ENCODE results near the gene CLIP2. TPM values are rescaled to one million over a fixed set of nuclear protein-coding genes. Genes with fewer than 3 reads are reported as not detected.

The CLIP2 gene
- total RNA-seq, 1 donor from 2014 or later = 12.9 TPM

GRCh38 chr7:74324531-74325209 lies 35.5 kb downstream of the CLIP2 start:
- FAIRE-seq (no peak), DNase-seq (ENCODE audit: low read depth) (no peak)
- Histone ChIP-seq H3K36me3 (ENCODE audit: control insufficient read depth, insufficient read depth, low read length) (peaks cover 1% of the 10 kb centered on the region), H3K4me3 (ENCODE audit: low read depth, low read length) (no peak overlapping the region), H3K27me3 (ENCODE audit: control insufficient read depth, insufficient read depth, low read length) (no peaks in the 10 kb centered on the region)
- no peak for TF ChIP-seq CTCF (IDR thresholded peaks at IDR 0.05; ENCODE audit: insufficient read depth, low read length, severe bottlenecking)

DNA sequence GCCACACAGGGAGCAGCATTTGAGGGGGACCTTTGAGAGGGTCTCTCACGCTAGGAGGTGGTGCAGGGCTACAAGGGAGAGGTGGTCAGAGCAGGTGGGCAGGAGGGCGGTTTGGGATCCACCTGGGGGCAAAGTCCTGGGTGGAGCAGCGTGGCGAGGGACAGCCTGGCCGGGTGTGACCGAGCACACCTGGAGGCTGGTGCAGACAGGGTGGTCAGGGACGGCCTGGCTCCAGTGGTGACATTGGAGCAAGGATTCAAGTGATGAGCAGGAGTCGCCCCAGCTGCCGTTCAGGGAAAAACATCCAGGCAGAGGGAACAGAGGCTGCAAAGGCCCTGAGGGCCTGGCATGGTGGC lies 36.0 kb downstream of the CLIP2 start:
- H3K36me3 ChIP-seq (ENCODE audit: control insufficient read depth, insufficient read depth, low read length) = peaks cover 1% of the 10 kb centered on the region
- H3K4me3 ChIP-seq (ENCODE audit: low read depth, low read length) = no peak overlapping the region
- TF ChIP-seq CTCF (IDR thresholded peaks at IDR 0.05; ENCODE audit: insufficient read depth, low read length, severe bottlenecking) = no peak
- FAIRE-seq (no peak), DNase-seq (ENCODE audit: low read depth) (no peak)
- no peaks in the 10 kb centered on the region for H3K27me3 ChIP-seq (ENCODE audit: control insufficient read depth, insufficient read depth, low read length)

DNA sequence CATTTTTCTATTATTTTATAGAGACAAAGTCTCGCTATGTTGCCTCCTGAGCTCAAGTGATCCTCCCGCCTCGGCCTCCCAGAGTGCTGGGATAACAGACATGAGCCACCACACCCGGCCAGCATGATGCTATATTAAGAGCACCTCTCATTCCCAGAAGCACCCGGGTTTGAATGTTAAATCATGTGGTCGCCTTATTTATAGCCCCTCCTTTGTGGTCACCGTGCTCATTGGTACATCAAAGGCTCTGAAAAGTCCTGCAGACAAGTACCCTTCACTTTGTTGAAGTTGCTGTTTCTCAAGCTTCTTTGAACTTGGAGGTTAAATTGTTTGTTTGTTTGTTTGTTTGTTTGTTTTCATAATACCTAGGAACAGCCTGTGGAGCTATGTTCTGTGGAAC lies 40.0 kb downstream of the CLIP2 start:
- Histone ChIP-seq H3K4me3 (ENCODE audit: low read depth, low read length) (no peak overlapping the region), H3K36me3 (ENCODE audit: control insufficient read depth, insufficient read depth, low read length) (no peaks in the 10 kb centered on the region), H3K27me3 (ENCODE audit: control insufficient read depth, insufficient read depth, low read length) (no peaks in the 10 kb centered on the region)
- DNase-seq (ENCODE audit: low read depth) = no peak
- FAIRE-seq = no peak
- no peak for TF ChIP-seq CTCF (IDR thresholded peaks at IDR 0.05; ENCODE audit: insufficient read depth, low read length, severe bottlenecking)

GRCh38 chr7:74332373-74333176 lies 43.4 kb downstream of the CLIP2 start:
- no peaks in the 10 kb centered on the region for H3K36me3 ChIP-seq (ENCODE audit: control insufficient read depth, insufficient read depth, low read length)
- no peaks in the 10 kb centered on the region for H3K27me3 ChIP-seq (ENCODE audit: control insufficient read depth, insufficient read depth, low read length)
- no peak for FAIRE-seq
- TF ChIP-seq CTCF (IDR thresholded peaks at IDR 0.05; ENCODE audit: insufficient read depth, low read length, severe bottlenecking) = no peak
- no peak overlapping the region for H3K4me3 ChIP-seq (ENCODE audit: low read depth, low read length)
- DNase-seq (ENCODE audit: low read depth) = no peak

DNA sequence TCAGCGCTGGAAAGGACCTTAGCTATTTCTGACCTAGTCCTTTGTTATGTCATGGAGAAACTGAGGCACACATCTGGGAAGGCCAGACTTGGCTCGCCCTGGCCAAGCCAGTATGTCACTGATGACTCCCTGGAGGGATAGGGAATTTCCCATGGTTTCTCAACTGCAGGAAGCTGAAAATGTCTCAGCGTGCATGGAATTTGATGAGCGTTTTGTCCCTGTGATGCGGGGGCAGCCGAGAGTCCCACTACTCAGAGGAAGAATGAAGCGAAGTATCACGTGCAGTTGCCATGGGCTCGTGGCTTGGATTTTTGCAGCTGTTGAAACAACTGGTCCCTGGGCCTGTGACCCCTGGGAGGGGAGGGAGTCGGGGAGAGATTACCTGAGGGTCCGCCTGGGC lies 44.8 kb downstream of the CLIP2 start:
- TF ChIP-seq CTCF (IDR thresholded peaks at IDR 0.05; ENCODE audit: insufficient read depth, low read length, severe bottlenecking) = no peak
- H3K36me3 ChIP-seq (ENCODE audit: control insufficient read depth, insufficient read depth, low read length) = no peaks in the 10 kb centered on the region
- FAIRE-seq (no peak), DNase-seq (ENCODE audit: low read depth) (peak; percentile 77)
- H3K27me3 ChIP-seq (ENCODE audit: control insufficient read depth, insufficient read depth, low read length) = no peaks in the 10 kb centered on the region
- H3K4me3 ChIP-seq (ENCODE audit: low read depth, low read length) = no peak overlapping the region

Data from bronchial epithelial cell (primary cell).